Measurements from ENCODE around the gene LCP1.
A peak's percentile ranks its signal among the peaks of the same experiment; 100 is the strongest.

- TF ChIP-seq EZH2 (IDR thresholded peaks at IDR 0.05; ENCODE audit: low read length) (no peak), CTCF (optimal IDR thresholded peaks at IDR 0.05 in 1 of 3, IDR thresholded peaks at IDR 0.05 in 1 of 3, conservative IDR thresholded peaks at IDR 0.05 in 1 of 3; ENCODE audit: extremely low read depth in 1 of 3, insufficient read depth in 2 of 3, low read length in 3 of 3) (peak; percentile 93 to 99 (median 99))
Observed at GRCh38 chr13:46126552-46127357, 55.2 kb downstream of the LCP1 start.
